ENCODE measurements around the gene PXMP2.
"Not testable (repeated sequence)": the region's sequence is repeated elsewhere in the genome, so short reads cannot be mapped to it uniquely, and the experiment has no call there.

Gene PXMP2

DNA sequence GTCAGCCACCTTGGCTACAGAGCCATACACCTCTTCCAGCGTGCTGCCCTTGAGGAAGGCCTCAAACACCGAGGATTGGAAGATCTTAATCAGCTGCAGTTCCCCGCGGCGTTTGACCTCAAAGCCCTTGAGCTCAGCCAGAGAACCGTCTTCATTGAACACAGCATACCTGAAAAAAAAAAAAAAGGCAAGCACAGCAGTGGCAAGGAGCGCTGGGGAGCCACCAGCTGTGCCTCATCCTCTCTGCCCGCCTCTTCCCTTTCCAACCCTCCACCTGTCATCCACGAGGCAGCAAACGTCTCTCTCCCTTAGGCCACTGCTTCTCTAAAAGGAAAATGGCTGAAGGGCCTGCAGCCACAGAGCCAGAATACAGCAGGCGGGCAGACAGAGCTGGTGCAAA is 26.4 kb upstream of the PXMP2 start:
- DNase-seq = no peak

DNA sequence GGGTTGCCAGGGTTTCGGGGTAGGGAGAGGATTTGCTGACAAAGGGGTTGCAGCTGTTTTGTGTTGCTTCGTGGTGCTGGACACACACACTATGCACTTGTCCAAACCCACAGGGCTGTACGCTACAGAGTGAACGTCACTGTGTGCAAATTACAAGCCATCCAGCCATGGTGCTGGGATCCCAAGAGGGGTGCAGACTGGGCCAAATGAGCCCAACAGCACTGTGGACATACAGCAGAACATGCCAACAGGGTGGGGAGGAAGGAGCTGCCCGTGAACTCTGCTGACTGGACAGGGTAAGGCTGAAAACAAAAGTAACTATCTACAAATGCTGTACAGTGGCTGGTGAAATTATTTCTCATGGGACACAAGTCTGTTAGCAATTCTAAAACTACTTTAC is 25.4 kb upstream of the PXMP2 start:
- no peak for DNase-seq

DNA sequence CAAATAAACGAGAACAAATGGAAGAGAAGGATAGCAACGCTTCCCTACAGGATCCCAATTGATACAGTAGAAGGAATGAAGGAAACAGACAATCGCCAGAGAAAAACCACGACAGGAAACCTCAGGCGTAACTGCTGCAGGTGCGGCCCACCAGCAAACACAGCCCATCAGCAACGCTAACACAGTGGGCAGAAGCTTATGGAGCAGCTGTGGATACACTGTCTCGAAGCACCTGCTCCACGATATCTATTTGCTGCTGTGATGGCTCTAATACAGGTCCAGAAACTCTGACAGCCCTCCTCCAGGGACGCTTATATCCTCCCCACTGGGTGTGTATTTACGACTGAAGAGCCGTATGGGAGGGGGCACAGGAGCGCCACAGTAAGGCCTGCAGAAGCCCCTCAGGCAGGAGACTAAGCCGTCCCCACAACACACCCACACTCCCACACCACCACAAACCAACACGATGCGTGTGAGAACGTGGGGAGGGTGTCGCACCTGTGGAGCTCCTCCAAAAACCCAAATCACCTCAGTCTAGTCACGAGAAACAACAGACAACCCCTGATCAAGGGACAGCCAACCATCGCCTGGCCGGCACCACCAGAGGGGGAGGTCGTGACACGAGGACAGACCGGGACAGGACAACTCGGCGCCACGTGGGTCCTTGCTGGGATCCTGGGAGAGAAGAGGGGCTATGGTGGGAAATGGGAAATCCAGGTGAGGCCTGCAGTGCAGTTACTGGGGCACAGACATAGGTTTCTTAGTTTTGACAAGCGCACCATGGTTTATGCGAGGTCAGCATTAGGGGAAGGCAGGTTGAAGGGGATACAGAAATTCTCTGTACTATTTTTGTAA is 24.3 kb upstream of the PXMP2 start:
- DNase-seq = no peak

DNA sequence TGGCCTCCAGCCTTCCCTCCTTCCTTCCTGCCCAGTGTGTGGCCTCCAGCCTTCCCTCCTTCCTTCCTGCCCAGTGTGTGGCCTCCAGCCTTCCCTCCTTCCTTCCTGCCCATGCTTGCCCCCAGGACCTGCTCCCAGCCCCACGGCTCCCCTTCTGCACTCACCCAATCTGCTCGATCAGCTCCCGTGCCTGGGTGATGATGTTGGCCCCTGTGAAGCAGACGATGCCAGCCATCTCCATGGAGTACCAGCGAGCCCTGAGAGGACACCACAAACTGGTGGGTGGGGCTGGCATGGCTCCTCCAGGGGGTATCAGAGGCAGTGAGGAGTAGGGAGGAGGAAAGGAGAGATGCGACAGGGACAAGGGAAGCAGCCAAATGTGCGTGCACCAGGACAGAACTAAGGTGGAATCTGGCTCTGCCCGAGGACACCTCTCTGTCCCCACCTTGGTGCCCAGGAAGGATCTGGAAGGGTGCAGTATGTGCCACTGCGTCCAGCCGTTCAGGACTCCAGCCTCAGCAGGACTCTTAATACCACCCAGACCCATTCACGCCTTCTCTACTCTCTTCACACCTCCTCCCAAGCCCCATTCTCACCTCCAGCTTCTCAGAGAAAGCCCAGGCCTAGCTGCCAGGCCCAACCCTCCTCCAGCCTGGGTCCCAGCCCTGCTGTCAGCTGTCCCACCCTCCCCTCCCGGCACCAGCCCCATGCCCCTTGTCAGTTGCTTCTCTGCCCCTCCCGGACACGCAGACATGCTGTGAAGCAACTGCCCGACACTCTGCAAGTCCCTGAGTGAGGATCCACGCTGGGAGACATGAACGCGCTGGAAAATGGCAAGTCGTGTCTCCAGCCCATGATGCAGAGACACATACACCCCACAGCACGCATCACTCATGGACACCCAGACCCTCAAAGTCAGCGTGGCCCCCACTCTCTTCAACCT is 22.9 kb upstream of the PXMP2 start:
- DNase-seq = no peak

GRCh38 chr12:132665149-132665491 is 22.3 kb upstream of the PXMP2 start:
- DNase-seq = no peak

DNA sequence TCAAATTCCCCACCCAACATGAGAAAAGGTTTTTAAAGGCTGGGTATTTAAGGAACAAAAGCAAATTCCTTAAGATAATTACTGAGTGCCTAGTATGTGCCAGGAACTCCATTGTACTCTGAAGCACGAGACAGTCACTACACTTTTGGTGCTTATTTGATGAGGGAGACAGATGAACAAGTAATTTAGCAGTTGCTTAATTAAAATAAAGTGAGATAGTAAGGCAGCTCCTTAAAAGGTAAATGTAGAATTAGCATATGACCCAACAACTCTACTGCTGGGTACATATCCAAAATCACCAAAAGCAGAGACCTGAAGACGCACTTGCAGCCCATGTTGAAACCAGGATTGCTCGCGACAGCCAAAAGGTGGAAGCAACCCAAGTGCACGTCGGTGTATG is 21.6 kb upstream of the PXMP2 start:
- DNase-seq = no peak

GRCh38 chr12:132668191-132669088 is 18.9 kb upstream of the PXMP2 start:
- DNase-seq = no peak

GRCh38 chr12:132669166-132669879 is 18.1 kb upstream of the PXMP2 start:
- no peak for DNase-seq

GRCh38 chr12:132672116-132672515 is 15.3 kb upstream of the PXMP2 start:
- no peak for DNase-seq

DNA sequence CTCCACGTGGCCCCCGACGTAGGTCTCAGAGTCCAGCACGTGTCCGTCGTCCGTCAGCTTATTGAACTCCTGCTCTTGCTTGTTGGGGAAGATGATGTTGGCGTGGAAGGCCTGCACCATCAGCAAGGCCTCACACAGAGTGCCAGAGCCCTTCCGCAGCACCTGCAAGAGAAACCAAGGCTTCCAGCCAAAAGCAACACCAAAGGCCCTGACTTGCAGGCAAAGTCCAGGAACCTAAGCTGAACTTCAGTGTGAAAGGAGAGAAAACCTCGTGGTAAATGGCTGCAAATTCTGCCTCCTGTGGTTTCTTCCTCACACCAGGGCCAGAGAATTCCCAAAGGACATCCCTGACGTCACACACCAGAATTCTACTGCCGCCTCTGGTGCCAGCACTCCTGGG is 14.7 kb upstream of the PXMP2 start:
- DNase-seq = no peak

- no peak for DNase-seq
These were observed 13.9 kb upstream of the PXMP2 start for GRCh38 chr12:132673288-132674179.

GRCh38 chr12:132674561-132674960 is 12.8 kb upstream of the PXMP2 start:
- no peak for DNase-seq

DNA sequence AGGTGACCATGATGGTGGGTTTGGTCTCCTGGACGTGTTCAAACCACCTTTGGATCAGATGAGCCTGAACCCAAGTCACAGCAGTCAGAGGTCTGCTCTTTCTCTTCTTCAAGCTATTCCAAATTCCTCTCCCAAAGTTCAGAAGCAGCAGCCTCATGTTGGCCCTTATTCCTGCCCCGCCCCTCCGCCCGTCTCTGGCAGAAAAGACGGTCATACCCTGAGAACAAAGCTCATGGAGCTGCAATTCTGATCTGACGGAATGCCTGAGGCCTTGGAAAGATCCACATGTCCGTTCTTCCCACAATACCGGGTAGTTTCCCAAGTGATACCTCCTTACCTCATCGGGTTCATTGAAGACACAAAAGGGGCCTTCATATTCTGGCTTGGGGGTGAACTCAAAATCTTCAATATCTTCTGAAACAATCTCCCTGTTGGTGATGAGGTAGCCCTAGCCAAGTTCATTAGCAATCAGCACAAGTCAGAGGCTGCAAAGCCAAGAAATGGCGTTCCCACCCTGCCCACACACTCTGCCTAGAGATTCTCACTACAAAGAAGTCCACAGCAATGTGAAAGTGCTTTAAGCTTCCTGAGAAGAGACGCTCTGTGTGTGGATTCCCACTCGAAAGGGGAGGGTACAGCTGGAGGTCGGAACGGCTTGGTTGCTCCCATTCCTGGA is 11.5 kb upstream of the PXMP2 start:
- no peak for DNase-seq

DNA sequence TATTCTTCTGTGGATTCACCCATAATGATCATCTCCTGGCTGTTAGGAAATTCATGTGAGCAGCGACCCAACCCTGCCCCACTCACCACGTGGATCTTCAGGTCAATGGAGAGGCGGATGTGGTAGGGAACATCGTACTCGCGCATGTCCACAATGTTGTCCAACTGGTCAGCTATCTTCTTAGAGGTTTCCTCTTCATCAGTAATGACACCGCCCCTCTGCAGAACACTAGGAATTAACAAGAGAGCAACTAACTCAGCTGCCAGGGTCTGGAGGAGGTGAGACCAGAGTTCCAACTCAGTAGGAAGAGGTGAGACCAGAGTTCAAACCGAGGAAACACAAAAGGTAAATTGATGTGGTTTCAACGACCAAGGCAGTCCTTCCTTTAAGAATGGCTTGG is 9.9 kb upstream of the PXMP2 start:
- DNase-seq = no peak

DNA sequence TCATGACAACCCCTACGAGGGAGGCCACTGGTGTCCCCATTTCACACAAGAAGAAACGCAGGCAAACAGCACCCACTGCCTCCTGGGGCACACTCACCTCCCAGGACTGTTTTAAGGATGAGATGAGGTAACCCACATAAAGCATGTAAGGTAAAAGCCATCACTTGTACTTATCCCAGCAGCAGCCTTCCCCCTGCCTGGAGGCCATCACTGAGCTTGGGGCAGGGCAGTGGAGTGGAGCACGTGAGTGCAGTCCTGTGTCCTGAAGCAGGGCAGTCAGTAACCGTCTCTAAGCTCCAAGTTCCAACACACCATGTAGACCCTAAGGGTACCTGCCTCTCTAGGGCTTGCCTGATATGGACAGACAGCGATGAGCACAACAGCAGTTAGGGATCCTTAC is 2.0 kb upstream of the PXMP2 start:
- no peak for DNase-seq

DNA sequence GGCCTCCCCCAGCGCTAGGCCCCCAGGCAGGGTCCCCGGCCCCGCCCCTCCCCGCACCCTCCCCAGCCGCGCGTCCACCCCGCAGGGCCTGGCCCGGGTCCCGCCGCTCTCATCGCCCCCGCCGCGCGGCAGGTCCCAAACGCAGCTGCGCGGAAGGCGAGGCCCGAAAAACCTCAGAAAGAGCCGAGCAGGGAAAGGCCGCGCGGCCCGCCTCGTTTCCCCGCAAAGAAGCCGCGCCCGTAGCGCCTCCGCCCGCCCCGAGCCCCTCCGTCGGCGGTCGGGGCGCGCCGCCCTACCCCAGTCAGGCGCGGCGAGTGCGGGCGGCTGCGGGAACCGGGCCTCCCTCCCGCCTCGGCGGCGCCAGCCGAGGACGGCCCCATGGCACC is 569 bp upstream of the PXMP2 start:
- DNase-seq = no peak

GRCh38 chr12:132689227-132689626 is 1.8 kb downstream of the PXMP2 start:
- no peak for DNase-seq

GRCh38 chr12:132690112-132690511 is 2.7 kb downstream of the PXMP2 start:
- DNase-seq = no peak

- not testable (repeated sequence) for DNase-seq
These were observed 4.6 kb downstream of the PXMP2 start for GRCh38 chr12:132692030-132692429.

DNA sequence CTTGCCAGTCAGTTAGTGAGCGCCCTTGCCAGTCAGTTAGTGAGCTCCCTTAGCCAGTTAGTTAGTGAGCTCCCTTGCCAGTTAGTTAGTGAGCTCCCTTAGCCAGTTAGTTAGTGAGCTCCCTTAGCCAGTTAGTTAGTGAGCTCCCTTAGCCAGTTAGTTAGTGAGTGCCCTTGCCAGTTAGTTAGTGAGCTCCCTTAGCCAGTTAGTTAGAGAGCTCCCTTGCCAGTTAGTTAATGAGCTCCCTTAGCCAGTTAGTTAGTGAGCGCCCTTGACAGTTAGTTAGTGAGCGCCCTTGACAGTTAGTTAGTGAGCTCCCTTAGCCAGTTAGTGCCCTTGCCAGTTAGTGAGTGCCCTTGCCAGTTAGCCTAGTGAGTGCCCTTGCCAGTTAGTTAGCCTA is 7.5 kb downstream of the PXMP2 start:
- DNase-seq = not testable (repeated sequence)

DNA sequence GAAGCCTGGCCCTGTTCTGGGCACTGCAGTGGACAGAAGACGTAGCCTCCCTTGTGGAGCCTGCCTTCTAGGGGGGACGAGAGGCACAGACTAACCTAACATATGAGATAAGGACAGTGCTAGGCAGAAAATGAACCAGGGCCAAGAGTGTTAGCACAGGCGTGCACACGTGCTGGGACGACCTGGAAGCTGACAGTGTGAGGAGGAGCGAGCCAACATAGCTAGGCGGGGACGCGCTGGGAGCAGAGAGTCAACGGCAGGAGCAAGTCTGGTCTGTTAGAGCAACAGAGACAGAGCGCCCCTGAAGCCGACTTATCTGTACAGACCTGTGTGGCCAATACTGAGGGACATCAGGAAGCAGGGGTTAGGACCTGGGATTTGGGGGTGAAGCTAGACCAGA is 8.0 kb downstream of the PXMP2 start:
- no peak for DNase-seq

Measured in OCI-M1 (cell line).